ENCODE measurements around the gene SLC15A3.
A peak's percentile ranks its signal among the peaks of the same experiment; 100 is the strongest.

The SLC15A3 gene

GRCh38 chr11:60915248-60915914, 36.6 kb downstream of the SLC15A3 start:
- peak; percentile 75 for DNase-seq (ENCODE audit: low spot score)
- TF ChIP-seq, protein P1, sequence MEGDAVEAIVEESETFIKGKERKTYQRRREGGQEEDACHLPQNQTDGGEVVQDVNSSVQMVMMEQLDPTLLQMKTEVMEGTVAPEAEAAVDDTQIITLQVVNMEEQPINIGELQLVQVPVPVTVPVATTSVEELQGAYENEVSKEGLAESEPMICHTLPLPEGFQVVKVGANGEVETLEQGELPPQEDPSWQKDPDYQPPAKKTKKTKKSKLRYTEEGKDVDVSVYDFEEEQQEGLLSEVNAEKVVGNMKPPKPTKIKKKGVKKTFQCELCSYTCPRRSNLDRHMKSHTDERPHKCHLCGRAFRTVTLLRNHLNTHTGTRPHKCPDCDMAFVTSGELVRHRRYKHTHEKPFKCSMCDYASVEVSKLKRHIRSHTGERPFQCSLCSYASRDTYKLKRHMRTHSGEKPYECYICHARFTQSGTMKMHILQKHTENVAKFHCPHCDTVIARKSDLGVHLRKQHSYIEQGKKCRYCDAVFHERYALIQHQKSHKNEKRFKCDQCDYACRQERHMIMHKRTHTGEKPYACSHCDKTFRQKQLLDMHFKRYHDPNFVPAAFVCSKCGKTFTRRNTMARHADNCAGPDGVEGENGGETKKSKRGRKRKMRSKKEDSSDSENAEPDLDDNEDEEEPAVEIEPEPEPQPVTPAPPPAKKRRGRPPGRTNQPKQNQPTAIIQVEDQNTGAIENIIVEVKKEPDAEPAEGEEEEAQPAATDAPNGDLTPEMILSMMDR (IDR thresholded peaks at IDR 0.05; ENCODE audit: borderline replicate concordance, control extremely low read depth, extremely low read depth, insufficient read depth, missing control alignments) = peak; percentile 66
- in situ Hi-C loops (cut with MboI; ENCODE audit: low sequenced_read_pairs, unreplicated experiment) = no loop called here

- TF ChIP-seq, protein P1 (IDR thresholded peaks at IDR 0.05; ENCODE audit: borderline replicate concordance, control extremely low read depth, extremely low read depth, insufficient read depth, missing control alignments) = no peak
- in situ Hi-C loops (cut with MboI; ENCODE audit: low sequenced_read_pairs, unreplicated experiment) = no loop called here
- no peak for DNase-seq (ENCODE audit: low spot score)
Measured at GRCh38 chr11:60914633-60915247, 37.2 kb downstream of the SLC15A3 start.

DNA sequence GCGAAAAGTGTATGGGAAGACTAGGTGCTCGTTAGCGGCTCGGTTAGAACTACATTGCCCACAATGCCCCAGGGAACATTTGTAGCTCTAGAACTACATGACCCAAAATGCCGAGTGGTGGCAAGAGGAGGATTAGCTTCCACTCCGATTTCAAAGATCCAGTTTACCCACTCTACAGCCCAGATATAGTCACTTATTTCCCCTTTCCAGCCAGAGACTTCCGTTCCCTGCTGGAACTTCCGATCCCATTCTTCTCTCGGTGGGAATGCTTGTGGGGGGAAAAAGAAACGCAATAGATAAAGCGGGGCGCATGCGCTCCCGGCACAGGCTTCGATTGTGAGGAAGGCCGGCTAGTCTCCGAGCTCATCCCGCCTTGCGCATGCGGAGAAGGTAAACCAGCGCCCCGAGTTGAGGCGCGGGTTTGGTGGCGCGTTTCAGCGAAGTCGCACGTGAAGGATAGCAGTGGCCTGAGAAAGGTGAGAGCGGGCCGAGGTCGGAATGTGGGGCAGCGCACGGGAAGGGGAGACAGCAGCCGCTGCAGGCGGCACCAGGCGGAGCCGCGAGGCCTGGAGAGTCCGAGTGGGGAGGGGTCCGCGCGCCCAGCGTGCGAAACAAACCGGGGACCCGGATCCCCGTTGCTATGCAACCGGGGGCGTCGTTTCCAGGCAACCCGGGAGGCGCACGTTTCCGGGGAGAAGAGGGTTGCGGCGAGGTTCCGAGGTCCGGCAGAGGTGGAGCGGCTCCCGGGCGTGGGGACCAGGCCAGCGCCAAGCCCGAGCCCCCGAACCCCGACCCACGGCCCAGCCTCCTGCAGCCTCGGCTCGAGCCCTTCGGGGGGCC, 38.0 kb downstream of the SLC15A3 start, which contains the start of gene TMEM109:
Gene TMEM109 (plus strand): TSS at position 366 of the 840 bp plus-strand sequence. CDS start 5,536 bp downstream, outside the sequence.
- TF ChIP-seq, protein P1 (IDR thresholded peaks at IDR 0.05; ENCODE audit: borderline replicate concordance, control extremely low read depth, extremely low read depth, insufficient read depth, missing control alignments) = no peak
- in situ Hi-C loops (cut with MboI; ENCODE audit: low sequenced_read_pairs, unreplicated experiment) = no loop called here
- peak; percentile 92 for DNase-seq (ENCODE audit: low spot score)

GRCh38 chr11:60912851-60913528, 39.0 kb downstream of the SLC15A3 start:
- no peak for DNase-seq (ENCODE audit: low spot score)
- in situ Hi-C loops (cut with MboI; ENCODE audit: low sequenced_read_pairs, unreplicated experiment) = no loop called here

GRCh38 chr11:60912223-60912850, 39.6 kb downstream of the SLC15A3 start:
- TF ChIP-seq, protein P1 (IDR thresholded peaks at IDR 0.05; ENCODE audit: borderline replicate concordance, control extremely low read depth, extremely low read depth, insufficient read depth, missing control alignments) = no peak
- in situ Hi-C loops (cut with MboI; ENCODE audit: low sequenced_read_pairs, unreplicated experiment) = no loop called here
- DNase-seq (ENCODE audit: low spot score) = no peak

More at GRCh38 chr11:60912851-60913528, 39.0 kb downstream of the SLC15A3 start:
- TF ChIP-seq, protein P1 (IDR thresholded peaks at IDR 0.05; ENCODE audit: borderline replicate concordance, control extremely low read depth, extremely low read depth, insufficient read depth, missing control alignments) = no peak
